Thyroid gland (tissue), 4 donors: ENCODE measurements around the gene CAPRIN2.

Experiments
- CTCF ChIP-seq, 6 experiments: fragments of 200-600 bp in 3 of 6; fragments of 450-650 bp in 3 of 6; sonication (generic) in 3 of 6; IDR thresholded peaks; one replicate each; pipeline ENCODE4 v1.5.1; 2016 to 2019; ENCODE audit warnings: antibody characterized with exemption in 6 of 6, mild to moderate bottlenecking in 2 of 6, inconsistent platforms in 1 of 6, moderate library complexity in 1 of 6
- POLR2A ChIP-seq, 2 donors: fragments of 450-650 bp; IDR thresholded peaks; one replicate each; pipeline ENCODE4 v1.6.1; 2017; ENCODE audit warnings: antibody characterized with exemption in 2 of 2, mild to moderate bottlenecking in 2 of 2, moderate library complexity in 1 of 2

DNA sequence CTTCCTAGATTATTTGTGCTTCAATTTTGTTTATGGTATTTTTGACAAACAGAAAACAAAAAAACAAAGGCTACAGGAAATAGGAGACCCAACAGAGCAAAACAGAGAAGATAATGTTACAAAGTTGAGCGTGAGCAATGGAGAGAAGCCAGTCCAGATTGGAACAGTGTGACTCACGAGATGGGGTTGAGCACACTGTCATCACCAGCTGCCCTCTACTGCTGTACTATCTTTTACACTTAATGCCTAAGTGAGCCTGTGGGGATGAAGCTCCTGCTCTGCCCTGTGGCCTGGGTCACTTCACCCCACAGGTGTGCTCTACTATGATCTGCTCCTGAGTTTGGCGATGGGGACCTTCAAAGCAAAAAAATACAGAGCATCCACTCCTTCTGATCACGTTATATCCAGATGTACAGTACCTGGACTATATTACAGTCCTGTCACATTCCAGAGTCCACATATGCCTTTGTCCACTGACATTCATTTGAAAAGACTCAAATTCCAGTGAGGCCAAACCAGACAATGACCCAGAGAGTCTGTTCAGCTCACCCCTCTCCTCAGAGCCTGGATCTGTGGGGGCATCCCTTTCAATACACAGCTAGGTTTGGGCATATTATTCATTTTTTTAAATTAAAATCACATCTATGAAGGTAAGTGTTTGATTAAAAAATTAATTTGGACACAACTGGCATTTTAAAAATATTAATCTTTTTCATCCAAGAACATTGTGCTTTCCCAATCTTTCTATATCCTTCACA, 63.5 kb downstream of the CAPRIN2 start:
- TF ChIP-seq CTCF (IDR thresholded peaks at IDR 0.05) (no peak), POLR2A (IDR thresholded peaks at IDR 0.05) (no peak)
